Activated naive CD4-positive, alpha-beta T cell treated with anti-CD3 and anti-CD28 coated beads for 36 hours (primary cell): ENCODE results near the gene SNU13. TPM values are rescaled to one million over a fixed set of nuclear protein-coding genes. Genes with fewer than 3 reads are reported as not detected.
A peak's percentile ranks its signal among the peaks of the same experiment; 100 is the strongest.
"Not testable (repeated sequence)": the region's sequence is repeated elsewhere in the genome, so short reads cannot be mapped to it uniquely, and the experiment has no call there.

Source experiments
- CTCF ChIA-PET: fragments of 350-600 bp; sonication (Branson Sonifier 250); formaldehyde crosslinking; loops from one replicate; lab custom pipeline; 2021; ENCODE audit warnings: antibody characterized with exemption; lab: Charles Lee
- DNase-seq: peaks from one replicate; pipeline ENCODE4 v3.0.0-alpha.2; 2020
- H3K27ac Mint-ChIP-seq: one replicate; pipeline ENCODE4 v1.8.0; 2021; ENCODE audit warnings: mild to moderate bottlenecking, mixed read lengths
- H3K27me3 Mint-ChIP-seq: one replicate; pipeline ENCODE4 v1.8.0; 2021; ENCODE audit warnings: low read depth, mixed read lengths
- H3K36me3 Mint-ChIP-seq: one replicate; pipeline ENCODE4 v1.8.0; 2021; ENCODE audit warnings: low read depth, mixed read lengths
- H3K4me1 Mint-ChIP-seq: one replicate; pipeline ENCODE4 v1.8.0; 2021; ENCODE audit warnings: low read depth, mixed read lengths
- H3K4me3 Mint-ChIP-seq: one replicate; pipeline ENCODE4 v1.8.0; 2021; ENCODE audit warnings: mild to moderate bottlenecking, moderate library complexity, mixed read lengths
- H3K9me3 Mint-ChIP-seq: one replicate; pipeline ENCODE4 v1.8.0; 2021; ENCODE audit warnings: mixed read lengths
- intact Hi-C: fragments of 100-400 bp; cut with micrococcal nuclease; formaldehyde crosslinking; loops from one replicate; pipeline ENCODE4 v1.15.1; 2023
- total RNA-seq, 2 experiments: library from RNA; stranded (reverse); gene quantifications; one replicate each; pipeline ENCODE4 v1.2.3, GENCODE V29; 2021

SNU13 gene
- total RNA-seq, 2 experiments from 2014 or later = 265 to 277 TPM

GRCh38 chr22:41674846-41675340 lies 13.8 kb downstream of the SNU13 start:
- H3K4me1 Mint-ChIP-seq = peaks cover 8% of the 10 kb centered on the region
- H3K27me3 Mint-ChIP-seq = no peaks in the 10 kb centered on the region
- CTCF ChIA-PET = interaction anchor here (0.6 to 4.5 kb wide), 4 partner anchors 8 to 23 kb away, joined by 4 to 12 read pairs (median 6); no protein-coding TSS in a partner anchor
- DNase-seq = no peak
- H3K9me3 Mint-ChIP-seq = no peaks in the 10 kb centered on the region
- peak overlapping the region; percentile 27 for H3K27ac Mint-ChIP-seq
- peaks cover 32% of the 10 kb centered on the region for H3K36me3 Mint-ChIP-seq
- no peak overlapping the region for H3K4me3 Mint-ChIP-seq
- intact Hi-C loops = no loop called here

DNA sequence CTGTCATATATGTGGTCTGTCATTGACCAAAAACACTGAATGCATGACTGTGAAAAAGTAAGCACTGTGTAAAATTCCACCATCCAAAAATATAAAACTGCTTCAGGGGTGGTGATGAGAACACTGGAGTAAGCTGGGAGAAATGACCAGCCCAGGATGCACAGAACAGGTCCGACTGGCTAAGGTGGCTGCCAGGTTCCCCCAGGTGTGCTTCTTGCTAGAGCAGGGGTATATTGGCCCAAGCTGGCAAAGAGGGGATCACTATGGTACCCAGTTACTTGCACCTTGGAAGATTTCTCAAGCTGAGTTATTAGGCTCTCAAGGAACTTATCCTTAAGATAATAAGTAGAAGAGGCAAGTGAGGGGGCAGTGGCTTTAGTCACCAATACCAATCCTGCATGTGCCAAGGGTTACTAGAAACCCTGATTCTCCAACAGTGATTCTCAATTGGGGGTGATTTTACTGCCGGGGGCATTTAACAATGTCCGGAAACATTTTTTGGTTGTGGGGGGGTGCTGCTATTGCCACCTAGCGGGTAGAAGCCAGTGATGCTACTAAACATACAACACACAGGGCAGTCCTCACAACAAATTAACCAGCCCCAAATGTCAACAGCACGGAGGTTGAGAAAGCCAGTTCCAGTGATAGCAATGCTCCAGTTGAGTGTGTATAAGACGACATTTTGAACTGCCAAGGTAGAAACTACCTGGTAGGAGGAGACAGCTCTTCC lies 15.7 kb downstream of the SNU13 start:
- Mint-ChIP-seq H3K4me1 (peaks cover 9% of the 10 kb centered on the region), H3K9me3 (no peaks in the 10 kb centered on the region), H3K4me3 (no peak overlapping the region), H3K36me3 (peaks cover 29% of the 10 kb centered on the region), H3K27ac (no peak overlapping the region), H3K27me3 (no peaks in the 10 kb centered on the region)
- intact Hi-C loops = no loop called here
- no peak for DNase-seq
- CTCF ChIA-PET = interaction anchor here (4.5 kb wide), 1 partner anchor 25 kb away, joined by 12 read pairs; no protein-coding TSS in a partner anchor

- H3K27me3 Mint-ChIP-seq, H3K27ac Mint-ChIP-seq, intact Hi-C loops, DNase-seq, H3K4me3 Mint-ChIP-seq, H3K9me3 Mint-ChIP-seq: not testable (repeated sequence)
- H3K4me1 Mint-ChIP-seq = peaks cover 12% of the 10 kb centered on the region
- CTCF ChIA-PET = interaction anchor here (0.6 to 4.5 kb wide), 2 partner anchors 25 to 87 kb away, joined by 3 to 12 read pairs; no protein-coding TSS in a partner anchor
- H3K36me3 Mint-ChIP-seq = peaks cover 26% of the 10 kb centered on the region
Observed at GRCh38 chr22:41672096-41672495, 16.6 kb downstream of the SNU13 start.

DNA sequence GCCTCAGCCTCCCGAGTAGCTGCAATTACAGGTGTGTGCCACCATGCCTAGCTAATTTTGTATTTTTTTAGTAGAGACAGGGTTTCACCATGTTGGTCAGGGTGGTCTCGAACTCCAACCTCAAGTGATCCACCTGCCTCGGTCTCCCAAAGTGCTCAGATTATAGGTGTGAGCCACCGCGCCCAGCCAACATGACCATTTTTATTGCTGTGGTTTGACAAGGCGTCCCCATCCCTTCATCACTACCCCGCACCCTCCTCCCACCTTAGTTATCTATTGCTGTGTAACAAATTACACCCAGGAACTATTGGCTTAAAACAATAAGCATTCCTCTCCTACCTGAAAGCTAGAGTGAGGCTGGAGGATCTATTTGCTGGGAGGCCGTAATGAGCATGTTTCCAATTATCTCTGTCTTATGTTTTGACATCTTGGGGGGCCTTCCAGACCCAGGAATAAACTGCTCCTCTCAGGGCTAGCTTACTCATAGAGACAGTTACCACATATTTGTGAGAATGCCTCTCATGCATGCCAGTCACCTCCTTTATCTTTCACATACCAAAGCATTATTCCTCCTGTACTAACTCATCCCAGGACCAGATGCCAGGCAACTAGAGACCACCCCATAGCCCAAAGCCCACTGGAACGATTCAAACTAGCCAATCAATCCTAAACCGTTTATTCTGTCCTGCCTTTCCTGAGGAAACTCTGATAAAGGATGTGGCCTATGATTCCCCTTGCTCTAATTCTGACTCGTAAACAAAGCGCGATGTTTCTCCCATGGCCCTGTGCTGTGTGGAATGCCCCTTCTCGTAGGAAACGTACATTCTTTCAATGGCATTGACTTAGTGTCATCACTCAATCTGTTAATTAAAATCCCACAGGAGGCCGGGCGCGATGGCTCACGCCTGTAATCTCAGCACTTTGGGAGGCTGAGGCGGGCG lies 19.4 kb downstream of the SNU13 start:
- intact Hi-C loops = no loop called here
- Mint-ChIP-seq H3K27me3 (no peaks in the 10 kb centered on the region), H3K4me1 (peaks cover 19% of the 10 kb centered on the region), H3K4me3 (no peak overlapping the region), H3K36me3 (peaks cover 20% of the 10 kb centered on the region), H3K27ac (peak overlapping the region; percentile 26), H3K9me3 (no peaks in the 10 kb centered on the region)
- no peak for DNase-seq
- CTCF ChIA-PET = no interaction called here

- intact Hi-C loops = no loop called here
- no peak for DNase-seq
- Mint-ChIP-seq H3K9me3 (no peaks in the 10 kb centered on the region), H3K27me3 (no peaks in the 10 kb centered on the region), H3K4me3 (no peak overlapping the region), H3K36me3 (peaks cover 22% of the 10 kb centered on the region), H3K4me1 (peaks cover 17% of the 10 kb centered on the region), H3K27ac (peak overlapping the region; percentile 61)
- CTCF ChIA-PET = interaction anchor here (0.5 to 1.3 kb wide), 3 partner anchors 10 to 158 kb away, joined by 3 to 4 read pairs (median 3); no protein-coding TSS in a partner anchor
Observed at GRCh38 chr22:41664951-41665350, 23.7 kb downstream of the SNU13 start.

GRCh38 chr22:41664490-41664889 lies 24.2 kb downstream of the SNU13 start:
- H3K9me3 Mint-ChIP-seq = no peaks in the 10 kb centered on the region
- intact Hi-C loops = no loop called here
- no peaks in the 10 kb centered on the region for H3K27me3 Mint-ChIP-seq
- H3K4me1 Mint-ChIP-seq = peaks cover 15% of the 10 kb centered on the region
- H3K36me3 Mint-ChIP-seq = peaks cover 22% of the 10 kb centered on the region
- no peak for DNase-seq
- no peak overlapping the region for H3K4me3 Mint-ChIP-seq
- CTCF ChIA-PET = interaction anchor here (0.7 to 1.3 kb wide), 3 partner anchors 10 to 261 kb away, joined by 3 to 4 read pairs (median 4); no protein-coding TSS in a partner anchor
- peak overlapping the region; percentile 61 for H3K27ac Mint-ChIP-seq

DNA sequence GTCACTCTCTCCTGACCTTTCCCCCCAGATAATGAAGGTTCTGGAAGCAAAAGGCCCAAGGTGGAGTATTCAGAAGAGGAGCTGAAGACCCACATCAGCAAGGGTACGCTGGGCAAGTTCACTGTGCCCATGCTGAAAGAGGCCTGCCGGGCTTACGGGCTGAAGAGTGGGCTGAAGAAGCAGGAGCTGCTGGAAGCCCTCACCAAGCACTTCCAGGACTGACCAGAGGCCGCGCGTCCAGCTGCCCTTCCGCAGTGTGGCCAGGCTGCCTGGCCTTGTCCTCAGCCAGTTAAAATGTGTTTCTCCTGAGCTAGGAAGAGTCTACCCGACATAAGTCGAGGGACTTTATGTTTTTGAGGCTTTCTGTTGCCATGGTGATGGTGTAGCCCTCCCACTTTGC lies 25.1 kb downstream of the SNU13 start:
- intact Hi-C loops, H3K9me3 Mint-ChIP-seq, DNase-seq, H3K27me3 Mint-ChIP-seq, H3K4me3 Mint-ChIP-seq: not testable (repeated sequence)
- H3K4me1 Mint-ChIP-seq = peaks cover 11% of the 10 kb centered on the region
- peaks cover 20% of the 10 kb centered on the region for H3K36me3 Mint-ChIP-seq
- CTCF ChIA-PET = interaction anchor here (1.1 kb wide), 1 partner anchor 260 kb away, joined by 4 read pairs; no protein-coding TSS in a partner anchor
- peak overlapping the region; percentile 61 for H3K27ac Mint-ChIP-seq

- Mint-ChIP-seq H3K36me3 (peaks cover 31% of the 10 kb centered on the region), H3K27me3 (no peaks in the 10 kb centered on the region), H3K4me1 (peaks cover 4% of the 10 kb centered on the region), H3K9me3 (no peaks in the 10 kb centered on the region), H3K27ac (peak overlapping the region; percentile 33), H3K4me3 (no peak overlapping the region)
- intact Hi-C loops = no loop called here
- no peak for DNase-seq
- CTCF ChIA-PET = interaction anchor here (0.6 kb wide), 1 partner anchor 377 kb away, joined by 7 read pairs; no protein-coding TSS in a partner anchor
Observed at GRCh38 chr22:41661713-41662112, 27.0 kb downstream of the SNU13 start.

GRCh38 chr22:41661088-41661487 lies 27.6 kb downstream of the SNU13 start:
- CTCF ChIA-PET = interaction anchor here (0.6 to 0.9 kb wide), 2 partner anchors 36 to 377 kb away, joined by 5 to 7 read pairs; no protein-coding TSS in a partner anchor
- peaks cover 1% of the 10 kb centered on the region for H3K4me1 Mint-ChIP-seq
- H3K4me3 Mint-ChIP-seq = no peak overlapping the region
- no peak overlapping the region for H3K27ac Mint-ChIP-seq
- H3K27me3 Mint-ChIP-seq = no peaks in the 10 kb centered on the region
- intact Hi-C loops = no loop called here
- no peak for DNase-seq
- peaks cover 34% of the 10 kb centered on the region for H3K36me3 Mint-ChIP-seq
- no peaks in the 10 kb centered on the region for H3K9me3 Mint-ChIP-seq

- H3K27ac Mint-ChIP-seq = peak overlapping the region; percentile 57
- peaks cover 36% of the 10 kb centered on the region for H3K36me3 Mint-ChIP-seq
- H3K4me1 Mint-ChIP-seq = peaks cover under 1% of the 10 kb centered on the region
- H3K27me3 Mint-ChIP-seq = no peaks in the 10 kb centered on the region
- H3K9me3 Mint-ChIP-seq = no peaks in the 10 kb centered on the region
- H3K4me3 Mint-ChIP-seq = no peak overlapping the region
- intact Hi-C loops = no loop called here
- DNase-seq = no peak
- CTCF ChIA-PET = interaction anchor here (0.9 kb wide), 1 partner anchor 37 kb away, joined by 5 read pairs; no protein-coding TSS in a partner anchor
Observed at GRCh38 chr22:41660416-41660815, 28.3 kb downstream of the SNU13 start.

DNA sequence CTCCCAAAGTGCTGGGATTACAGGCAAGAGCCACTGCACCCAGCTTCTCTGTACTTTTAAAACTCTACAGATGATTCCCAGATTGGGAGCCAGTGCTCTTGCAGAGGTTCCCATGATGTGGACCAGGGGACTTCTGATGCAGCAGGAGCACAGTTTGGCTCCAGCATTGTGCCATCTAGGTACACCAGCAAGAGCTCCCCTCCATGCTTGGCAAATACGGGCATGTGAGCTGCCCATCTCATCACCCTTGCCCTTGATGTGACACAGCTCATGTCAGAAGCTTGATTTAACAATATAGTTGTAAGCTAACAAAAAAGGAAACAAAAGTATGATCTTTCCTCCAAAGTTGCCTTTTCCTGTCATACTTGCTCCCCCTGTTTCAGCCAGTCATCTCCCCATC lies 28.7 kb downstream of the SNU13 start:
- no peak for DNase-seq
- H3K4me1 Mint-ChIP-seq = no peaks in the 10 kb centered on the region
- H3K36me3 Mint-ChIP-seq = peaks cover 33% of the 10 kb centered on the region
- no peak overlapping the region for H3K4me3 Mint-ChIP-seq
- intact Hi-C loops = no loop called here
- no peaks in the 10 kb centered on the region for H3K27me3 Mint-ChIP-seq
- no peaks in the 10 kb centered on the region for H3K9me3 Mint-ChIP-seq
- CTCF ChIA-PET = no interaction called here
- peak overlapping the region; percentile 57 for H3K27ac Mint-ChIP-seq

- H3K36me3 Mint-ChIP-seq = peaks cover 38% of the 10 kb centered on the region
- H3K9me3 Mint-ChIP-seq = no peaks in the 10 kb centered on the region
- CTCF ChIA-PET = no interaction called here
- no peaks in the 10 kb centered on the region for H3K27me3 Mint-ChIP-seq
- no peaks in the 10 kb centered on the region for H3K4me1 Mint-ChIP-seq
- intact Hi-C loops = no loop called here
- DNase-seq = no peak
- no peak overlapping the region for H3K27ac Mint-ChIP-seq
- no peak overlapping the region for H3K4me3 Mint-ChIP-seq
Observed at GRCh38 chr22:41658869-41659268, 29.8 kb downstream of the SNU13 start.
